GM23338 (cell line): ENCODE data around the gene SSTR4. TPM values are rescaled to one million over a fixed set of nuclear protein-coding genes. Genes with fewer than 3 reads are reported as not detected.

Experiments
- ATAC-seq: fragments of 200-7000 bp; cut with Tn5 transposase; 3 replicates; pipeline ENCODE4 v1.9.1; 2020
- DNase-seq: peaks from one replicate; pipeline ENCODE4 v3.0.0-alpha.2; 2015; ENCODE audit warnings: low spot score
- H2AFZ ChIP-seq: fragments of 200-600 bp; sonication (generic); 2 replicates; pipeline ENCODE4 v1.8.0; 2016; ENCODE audit warnings: antibody characterized with exemption, mild to moderate bottlenecking, moderate library complexity
- H3F3A ChIP-seq: fragments of 200-600 bp; sonication (generic); replicated peaks from 2 replicates; pipeline ENCODE4 v1.8.0; 2017; ENCODE audit warnings: antibody characterized with exemption, mixed run types, low read depth
- H3K27ac ChIP-seq: fragments of 200-600 bp; sonication (generic); 2 replicates; pipeline ENCODE4 v1.6.1; 2016; ENCODE audit warnings: low read depth
- H3K27me3 ChIP-seq: fragments of 200-600 bp; sonication (generic); 2 replicates; pipeline ENCODE4 v1.8.0; 2016; ENCODE audit warnings: mild to moderate bottlenecking, mixed run types, moderate library complexity; ENCODE audit not compliant: insufficient read depth
- H3K36me3 ChIP-seq: fragments of 200-600 bp; sonication (generic); 2 replicates; pipeline ENCODE4 v1.8.0; 2016; ENCODE audit warnings: mild to moderate bottlenecking; ENCODE audit not compliant: insufficient read depth
- H3K4me1 ChIP-seq: fragments of 200-600 bp; sonication (generic); 2 replicates; pipeline ENCODE4 v1.8.0; 2016; ENCODE audit warnings: mild to moderate bottlenecking, moderate library complexity; ENCODE audit not compliant: insufficient read depth
- H3K4me2 ChIP-seq: fragments of 200-600 bp; sonication (generic); 2 replicates; pipeline ENCODE4 v1.7.1; 2017; ENCODE audit warnings: mixed run types
- H3K4me3 ChIP-seq: fragments of 200-600 bp; sonication (generic); 2 replicates; pipeline ENCODE4 v1.6.1; 2016; ENCODE audit warnings: mixed run types
- H3K79me2 ChIP-seq: fragments of 200-600 bp; sonication (generic); replicated peaks from 2 replicates; pipeline ENCODE4 v1.8.0; 2017; ENCODE audit warnings: mild to moderate bottlenecking; ENCODE audit not compliant: insufficient read depth
- H3K9me2 ChIP-seq: fragments of 200-600 bp; sonication (generic); 2 replicates; pipeline ENCODE4 v1.8.0; 2017; ENCODE audit not compliant: insufficient read depth
- H4K20me1 ChIP-seq: fragments of 200-600 bp; sonication (generic); replicated peaks from 2 replicates; pipeline ENCODE4 v1.8.0; 2017; ENCODE audit warnings: mild to moderate bottlenecking; ENCODE audit not compliant: insufficient read depth
- H3K27ac Mint-ChIP-seq: 2 replicates; pipeline ENCODE4 v1.8.0; 2020; ENCODE audit warnings: inconsistent platforms, mild to moderate bottlenecking, moderate library complexity, mixed read lengths
- H3K27me3 Mint-ChIP-seq: 3 replicates; pipeline ENCODE4 v1.8.0; 2022; ENCODE audit warnings: low read depth, mild to moderate bottlenecking, moderate library complexity, mixed read lengths, inconsistent platforms; ENCODE audit not compliant: insufficient read depth, poor library complexity
- H3K36me3 Mint-ChIP-seq: 3 replicates; pipeline ENCODE4 v1.8.0; 2021; ENCODE audit warnings: low read depth, mild to moderate bottlenecking, inconsistent platforms, moderate library complexity, mixed read lengths
- H3K4me1 Mint-ChIP-seq: 3 replicates; pipeline ENCODE4 v1.8.0; 2020; ENCODE audit warnings: mild to moderate bottlenecking, inconsistent platforms, mixed read lengths
- H3K4me3 Mint-ChIP-seq: 3 replicates; pipeline ENCODE4 v1.8.0; 2021; ENCODE audit warnings: moderate library complexity, mild to moderate bottlenecking, inconsistent platforms, mixed read lengths
- H3K9me3 Mint-ChIP-seq: 3 replicates; pipeline ENCODE4 v1.8.0; 2020; ENCODE audit warnings: moderate library complexity, mild to moderate bottlenecking, inconsistent platforms, mixed read lengths
- EZH2 ChIP-seq: fragments of 200-600 bp; sonication (generic); IDR thresholded peaks from one replicate; pipeline ENCODE4 v1.8.0; 2017; ENCODE audit warnings: antibody characterized with exemption, mild to moderate bottlenecking, low read depth; ENCODE audit not compliant: unreplicated experiment
- JUNB ChIP-seq: IDR thresholded peaks from one replicate; pipeline ENCODE4 v1.6.1; 2016; ENCODE audit warnings: antibody characterized with exemption; ENCODE audit not compliant: unreplicated experiment
- NANOG ChIP-seq: IDR thresholded peaks from 2 replicates; pipeline ENCODE4 v1.6.1; 2016; ENCODE audit warnings: antibody characterized with exemption, borderline replicate concordance
- POLR2AphosphoS5 ChIP-seq: IDR thresholded peaks from 2 replicates; pipeline ENCODE4 v1.6.1; 2016; ENCODE audit warnings: antibody characterized with exemption, low read depth
- REST ChIP-seq: IDR thresholded peaks from one replicate; pipeline ENCODE4 v1.6.1; 2018; ENCODE audit warnings: antibody characterized with exemption; ENCODE audit not compliant: unreplicated experiment
- STAT1 ChIP-seq: IDR thresholded peaks from one replicate; pipeline ENCODE4 v1.6.1; 2016; ENCODE audit warnings: antibody characterized with exemption; ENCODE audit not compliant: unreplicated experiment
- ZNF331 ChIP-seq: fragments of 250-450 bp; sonication (Bioruptor Pico); IDR thresholded peaks from 2 replicates; pipeline ENCODE4 v1.5.0; 2020; ENCODE audit warnings: low read depth, mild to moderate bottlenecking, moderate library complexity
- polyA plus RNA-seq: library from polyadenylated mRNA; unstranded; fragments of >200 nt; fragmentation: Nextera tagmentation; extraction: Ambion mirVana; gene quantifications from 2 replicates; pipeline ENCODE4 v1.2.1, GENCODE V29; 2016
- total RNA-seq: library from RNA; depleted of rRNA; stranded (reverse); fragments of >200 nt; shearing (Covaris generic); gene quantifications from 2 replicates; pipeline ENCODE4 v1.2.3, GENCODE V29; 2014
- TF ChIP-seq, protein P1 (sequence below), 2 experiments: fragments of 200-600 bp in 1 of 2; sonication (generic) in 1 of 2; conservative IDR thresholded peaks; 2 replicates each; pipeline versions ENCODE4 v1.5.1 to v1.6.1; 2016 to 2017; ENCODE audit warnings: antibody characterized with exemption in 2 of 2, low read depth in 2 of 2, mild to moderate bottlenecking in 2 of 2, moderate library complexity in 1 of 2

The SSTR4 gene
- total and polyA plus RNA-seq, 2 experiments from 2014 or later: not detected

DNA sequence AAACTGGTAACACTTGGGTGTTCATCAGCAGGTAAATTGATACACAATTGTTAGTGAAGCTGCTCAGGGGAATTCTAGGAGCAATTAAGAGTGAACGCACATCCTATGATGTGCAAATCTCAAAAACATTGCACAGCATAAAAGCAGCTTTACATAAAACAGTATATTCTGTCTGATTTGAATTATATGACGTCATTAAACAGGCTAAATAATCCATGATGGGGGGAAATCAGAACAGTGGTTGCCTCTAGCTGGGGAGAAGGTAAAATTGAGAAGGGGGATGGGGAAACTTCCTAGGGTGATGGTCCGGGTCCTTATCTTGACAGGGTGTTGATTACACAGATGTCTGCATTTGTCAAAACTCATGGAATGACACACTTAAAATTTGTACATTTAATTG, 31.7 kb downstream of the SSTR4 start (continued):
- TF ChIP-seq NANOG (no peak), REST (no peak), STAT1 (no peak), POLR2AphosphoS5 (no peak)

- H3K36me3 ChIP-seq: no peaks in the 10 kb centered on the region
- H3K27ac Mint-ChIP-seq: no peak overlapping the region
- H3K4me1 Mint-ChIP-seq: peaks cover 6% of the 10 kb centered on the region
- H3K79me2 ChIP-seq: no peaks in the 10 kb centered on the region
- no peaks in the 10 kb centered on the region for H3K27me3 ChIP-seq
- no peaks in the 10 kb centered on the region for H3K27me3 Mint-ChIP-seq
- no peaks in the 10 kb centered on the region for H3K36me3 Mint-ChIP-seq
- no peak overlapping the region for H2AFZ ChIP-seq
- H4K20me1 ChIP-seq: no peaks in the 10 kb centered on the region
- H3K9me2 ChIP-seq: peaks cover 11% of the 10 kb centered on the region; the same call in 1 of the 2 replicates
- TF ChIP-seq EZH2: no peak
- no peak overlapping the region for H3K27ac ChIP-seq
- DNase-seq: no peak
- no peak overlapping the region for H3K4me3 Mint-ChIP-seq
- H3K4me2 ChIP-seq: no peak overlapping the region
- H3K4me1 ChIP-seq: peaks cover 7% of the 10 kb centered on the region
- no peak for ATAC-seq
- no peaks in the 10 kb centered on the region for H3F3A ChIP-seq
- H3K9me3 Mint-ChIP-seq: no peaks in the 10 kb centered on the region; the same call in 2 of the 3 replicates
- H3K4me3 ChIP-seq: no peak overlapping the region
Measured at GRCh38 chr20:23068283-23068682, 33.2 kb downstream of the SSTR4 start.

DNA sequence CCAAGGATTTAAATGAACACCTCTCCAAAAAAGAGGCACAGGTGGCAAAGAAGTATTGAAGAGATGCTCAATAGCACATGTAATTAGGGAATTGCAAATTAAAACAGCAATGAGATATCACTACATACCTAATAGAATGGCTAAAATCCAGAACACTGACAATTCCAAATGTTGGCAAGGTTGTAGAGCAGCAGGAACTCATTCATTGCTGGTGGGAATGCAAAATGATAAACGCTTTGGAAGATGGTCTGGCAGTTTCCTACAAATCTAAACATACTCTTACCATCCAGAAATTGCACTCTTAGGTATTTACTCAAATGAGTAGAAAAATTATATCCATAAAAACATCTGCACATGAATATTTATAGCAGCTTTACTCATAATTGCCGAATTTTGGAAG, 34.0 kb downstream of the SSTR4 start:
- no peaks in the 10 kb centered on the region; the same call in 2 of the 3 replicates for H3K4me1 Mint-ChIP-seq
- no peaks in the 10 kb centered on the region for H3K36me3 Mint-ChIP-seq
- H3K27ac ChIP-seq: no peak overlapping the region
- no peaks in the 10 kb centered on the region for H4K20me1 ChIP-seq
- no peak for DNase-seq
- no peak overlapping the region for H2AFZ ChIP-seq
- H3K9me3 Mint-ChIP-seq: no peaks in the 10 kb centered on the region; the same call in 2 of the 3 replicates
- no peak for ATAC-seq
- TF ChIP-seq POLR2AphosphoS5: no peak
- no peak for TF ChIP-seq ZNF331
- no peak for TF ChIP-seq EZH2
- TF ChIP-seq JUNB: no peak
- TF ChIP-seq, protein P1, sequence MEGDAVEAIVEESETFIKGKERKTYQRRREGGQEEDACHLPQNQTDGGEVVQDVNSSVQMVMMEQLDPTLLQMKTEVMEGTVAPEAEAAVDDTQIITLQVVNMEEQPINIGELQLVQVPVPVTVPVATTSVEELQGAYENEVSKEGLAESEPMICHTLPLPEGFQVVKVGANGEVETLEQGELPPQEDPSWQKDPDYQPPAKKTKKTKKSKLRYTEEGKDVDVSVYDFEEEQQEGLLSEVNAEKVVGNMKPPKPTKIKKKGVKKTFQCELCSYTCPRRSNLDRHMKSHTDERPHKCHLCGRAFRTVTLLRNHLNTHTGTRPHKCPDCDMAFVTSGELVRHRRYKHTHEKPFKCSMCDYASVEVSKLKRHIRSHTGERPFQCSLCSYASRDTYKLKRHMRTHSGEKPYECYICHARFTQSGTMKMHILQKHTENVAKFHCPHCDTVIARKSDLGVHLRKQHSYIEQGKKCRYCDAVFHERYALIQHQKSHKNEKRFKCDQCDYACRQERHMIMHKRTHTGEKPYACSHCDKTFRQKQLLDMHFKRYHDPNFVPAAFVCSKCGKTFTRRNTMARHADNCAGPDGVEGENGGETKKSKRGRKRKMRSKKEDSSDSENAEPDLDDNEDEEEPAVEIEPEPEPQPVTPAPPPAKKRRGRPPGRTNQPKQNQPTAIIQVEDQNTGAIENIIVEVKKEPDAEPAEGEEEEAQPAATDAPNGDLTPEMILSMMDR (conservative IDR thresholded peaks at IDR 0.05; ENCODE audit: low read depth in 2 of 2): no peak
- TF ChIP-seq STAT1: no peak
- 0 out of 2 replicates have a peak, but pooled peaks cover 5% of the 10 kb centered on the region for H3K9me2 ChIP-seq
- no peaks in the 10 kb centered on the region for H3K36me3 ChIP-seq
- H3K27me3 Mint-ChIP-seq: no peaks in the 10 kb centered on the region
- H3K4me2 ChIP-seq: no peak overlapping the region
- H3K4me3 ChIP-seq: no peak overlapping the region
- H3K4me3 Mint-ChIP-seq: no peak overlapping the region
- H3F3A ChIP-seq: no peaks in the 10 kb centered on the region
- H3K79me2 ChIP-seq: no peaks in the 10 kb centered on the region
- no peak overlapping the region for H3K27ac Mint-ChIP-seq
- no peaks in the 10 kb centered on the region for H3K27me3 ChIP-seq
- H3K4me1 ChIP-seq: no peaks in the 10 kb centered on the region
